ENCODE data around the gene STAB1. TPM values are rescaled to one million over a fixed set of nuclear protein-coding genes. Genes with fewer than 3 reads are reported as not detected.
"Not testable (repeated sequence)": the region's sequence is repeated elsewhere in the genome, so short reads cannot be mapped to it uniquely, and the experiment has no call there.

STAB1 gene
- total RNA-seq, 1 donor from 2014 or later = 67.3 TPM

GRCh38 chr3:52523386-52524257 lies 28.5 kb downstream of the STAB1 start:
- Histone ChIP-seq H3K27ac (ENCODE audit: low read depth, low read length) (no peak overlapping the region), H3K4me3 (ENCODE audit: low read length in 3 of 3) (no peak overlapping the region), H3K9ac (ENCODE audit: low read depth in 1 of 3, low read length in 3 of 3) (no peak overlapping the region), H3K27me3 (ENCODE audit: control insufficient read depth in 3 of 3, insufficient read depth in 3 of 3, low read length in 3 of 3) (no peaks in the 10 kb centered on the region), H3K36me3 (ENCODE audit: control insufficient read depth in 3 of 3, insufficient read depth in 3 of 3, low read length in 3 of 3) (peaks cover 9 to 11% (median 9%) of the 10 kb centered on the region in 3 donors), H3K9me3 (ENCODE audit: control insufficient read depth in 3 of 3, low read length in 3 of 3) (no peaks in the 10 kb centered on the region), H3K4me1 (ENCODE audit: control insufficient read depth in 3 of 3, insufficient read depth in 3 of 3, low read length in 3 of 3) (peaks cover 13 to 33% (median 24%) of the 10 kb centered on the region in 3 donors)

DNA sequence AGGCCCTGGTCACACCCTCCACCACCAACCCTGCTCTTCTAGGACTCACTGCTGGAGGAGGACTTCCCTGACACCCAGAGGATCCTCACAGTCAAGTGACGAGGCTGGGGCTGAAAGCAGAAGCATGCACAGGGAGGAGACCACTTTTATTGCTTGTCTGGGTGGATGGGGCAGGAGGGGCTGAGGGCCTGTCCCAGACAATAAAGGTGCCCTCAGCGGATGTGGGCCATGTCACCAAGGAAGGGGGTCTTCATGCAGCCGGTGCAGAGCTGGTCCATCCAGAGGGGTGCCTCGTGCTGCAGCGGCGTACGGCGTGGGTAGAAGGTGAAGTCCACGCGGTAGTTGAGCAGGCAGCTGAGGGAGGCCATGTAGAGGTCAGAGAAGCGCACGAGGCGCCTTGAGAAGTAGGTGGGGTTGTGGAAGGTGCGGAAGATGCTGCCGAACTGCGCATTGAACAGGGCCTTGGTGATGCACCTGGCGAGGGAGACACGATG lies 29.2 kb downstream of the STAB1 start:
- Histone ChIP-seq H3K9me3 (ENCODE audit: control insufficient read depth in 3 of 3, low read length in 3 of 3) (no peaks in the 10 kb centered on the region), H3K9ac (ENCODE audit: low read depth in 1 of 3, low read length in 3 of 3) (peak overlapping the region in 1 of 3 donors; percentile 33), H3K4me1 (ENCODE audit: control insufficient read depth in 3 of 3, insufficient read depth in 3 of 3, low read length in 3 of 3) (peaks cover 13 to 40% (median 28%) of the 10 kb centered on the region in 3 donors), H3K27me3 (ENCODE audit: control insufficient read depth in 3 of 3, insufficient read depth in 3 of 3, low read length in 3 of 3) (no peaks in the 10 kb centered on the region), H3K36me3 (ENCODE audit: control insufficient read depth in 3 of 3, insufficient read depth in 3 of 3, low read length in 3 of 3) (peaks cover 9 to 11% (median 9%) of the 10 kb centered on the region in 3 donors), H3K27ac (ENCODE audit: low read depth, low read length) (no peak overlapping the region), H3K4me3 (ENCODE audit: low read length in 3 of 3) (no peak overlapping the region)

GRCh38 chr3:52524752-52525679 lies 29.9 kb downstream of the STAB1 start:
- peak overlapping the region; percentile 66 for H3K27ac ChIP-seq (ENCODE audit: low read depth, low read length)

DNA sequence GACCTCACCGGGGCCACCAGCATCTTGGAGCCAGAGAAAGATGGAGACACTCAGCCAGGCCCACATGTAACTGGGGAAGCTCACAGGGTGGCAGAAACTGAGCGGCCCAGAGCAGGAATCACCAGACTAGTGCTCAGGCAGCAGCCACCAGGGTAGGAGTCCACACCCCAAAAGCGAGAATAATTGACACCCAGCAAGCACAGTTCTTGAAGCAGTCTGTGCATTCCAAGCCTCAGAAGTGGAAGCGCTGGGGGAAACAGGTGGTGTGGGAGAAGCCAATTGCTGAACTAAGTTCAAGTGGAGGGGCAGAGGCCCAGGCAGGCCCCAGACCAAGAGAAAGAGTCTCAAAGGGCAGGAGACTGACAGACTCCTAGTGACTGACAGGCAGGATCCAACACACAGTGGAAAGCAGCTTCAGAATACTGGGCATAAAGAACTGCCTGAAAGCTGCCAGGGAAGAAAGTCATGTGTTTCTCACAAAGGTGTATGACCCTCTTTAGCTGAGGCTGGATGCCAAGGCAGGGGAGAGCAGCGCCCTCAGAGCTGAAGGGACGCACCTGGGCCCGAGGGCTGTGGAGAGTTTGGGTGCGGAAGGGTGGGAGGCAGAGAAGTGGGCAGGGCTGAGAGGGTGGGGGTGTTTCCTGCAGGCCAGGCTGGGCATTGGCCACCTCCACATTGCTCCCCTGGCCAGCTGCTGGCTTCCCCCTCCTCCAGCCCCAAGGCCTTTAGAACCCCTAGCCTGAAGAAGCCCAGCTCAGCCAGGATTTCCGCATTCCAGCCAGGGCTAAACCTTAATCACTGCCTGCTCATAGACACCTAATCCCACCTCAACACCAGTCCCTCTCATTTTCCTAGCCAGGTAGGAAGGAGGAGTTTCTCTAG lies 30.8 kb downstream of the STAB1 start:
- Histone ChIP-seq H3K27ac (ENCODE audit: low read depth, low read length) (peak overlapping the region; percentile 66), H3K4me1 (ENCODE audit: control insufficient read depth in 3 of 3, insufficient read depth in 3 of 3, low read length in 3 of 3) (peaks cover 27 to 56% (median 43%) of the 10 kb centered on the region in 3 donors), H3K9me3 (ENCODE audit: control insufficient read depth in 3 of 3, low read length in 3 of 3) (no peaks in the 10 kb centered on the region), H3K9ac (ENCODE audit: low read depth in 1 of 3, low read length in 3 of 3) (peak overlapping the region in 1 of 3 donors; percentile 68), H3K27me3 (ENCODE audit: control insufficient read depth in 3 of 3, insufficient read depth in 3 of 3, low read length in 3 of 3) (no peaks in the 10 kb centered on the region), H3K4me3 (ENCODE audit: low read length in 3 of 3) (no peak overlapping the region), H3K36me3 (ENCODE audit: control insufficient read depth in 3 of 3, insufficient read depth in 3 of 3, low read length in 3 of 3) (peaks cover 9 to 11% (median 9%) of the 10 kb centered on the region in 3 donors)

More at GRCh38 chr3:52524752-52525679, 29.9 kb downstream of the STAB1 start:
- Histone ChIP-seq H3K36me3 (ENCODE audit: control insufficient read depth in 3 of 3, insufficient read depth in 3 of 3, low read length in 3 of 3) (peaks cover 9 to 11% (median 9%) of the 10 kb centered on the region in 3 donors), H3K4me3 (ENCODE audit: low read length in 3 of 3) (no peak overlapping the region), H3K4me1 (ENCODE audit: control insufficient read depth in 3 of 3, insufficient read depth in 3 of 3, low read length in 3 of 3) (peaks cover 19 to 47% (median 35%) of the 10 kb centered on the region in 3 donors), H3K9ac (ENCODE audit: low read depth in 1 of 3, low read length in 3 of 3) (peak overlapping the region in 1 of 3 donors; percentile 68), H3K27me3 (ENCODE audit: control insufficient read depth in 3 of 3, insufficient read depth in 3 of 3, low read length in 3 of 3) (no peaks in the 10 kb centered on the region), H3K9me3 (ENCODE audit: control insufficient read depth in 3 of 3, low read length in 3 of 3) (no peaks in the 10 kb centered on the region)

- not testable (repeated sequence) for H3K36me3 ChIP-seq (ENCODE audit: control insufficient read depth in 3 of 3, insufficient read depth in 3 of 3, low read length in 3 of 3); H3K27me3 ChIP-seq (ENCODE audit: control insufficient read depth in 3 of 3, insufficient read depth in 3 of 3, low read length in 3 of 3); H3K9me3 ChIP-seq (ENCODE audit: control insufficient read depth in 3 of 3, low read length in 3 of 3); H3K9ac ChIP-seq (ENCODE audit: low read depth in 1 of 3, low read length in 3 of 3); H3K4me3 ChIP-seq (ENCODE audit: low read length in 3 of 3); H3K27ac ChIP-seq (ENCODE audit: low read depth, low read length)
- peaks cover 32 to 63% (median 49%) of the 10 kb centered on the region in 3 donors for H3K4me1 ChIP-seq (ENCODE audit: control insufficient read depth in 3 of 3, insufficient read depth in 3 of 3, low read length in 3 of 3)
Measured at GRCh38 chr3:52526671-52527038, 31.5 kb downstream of the STAB1 start.

DNA sequence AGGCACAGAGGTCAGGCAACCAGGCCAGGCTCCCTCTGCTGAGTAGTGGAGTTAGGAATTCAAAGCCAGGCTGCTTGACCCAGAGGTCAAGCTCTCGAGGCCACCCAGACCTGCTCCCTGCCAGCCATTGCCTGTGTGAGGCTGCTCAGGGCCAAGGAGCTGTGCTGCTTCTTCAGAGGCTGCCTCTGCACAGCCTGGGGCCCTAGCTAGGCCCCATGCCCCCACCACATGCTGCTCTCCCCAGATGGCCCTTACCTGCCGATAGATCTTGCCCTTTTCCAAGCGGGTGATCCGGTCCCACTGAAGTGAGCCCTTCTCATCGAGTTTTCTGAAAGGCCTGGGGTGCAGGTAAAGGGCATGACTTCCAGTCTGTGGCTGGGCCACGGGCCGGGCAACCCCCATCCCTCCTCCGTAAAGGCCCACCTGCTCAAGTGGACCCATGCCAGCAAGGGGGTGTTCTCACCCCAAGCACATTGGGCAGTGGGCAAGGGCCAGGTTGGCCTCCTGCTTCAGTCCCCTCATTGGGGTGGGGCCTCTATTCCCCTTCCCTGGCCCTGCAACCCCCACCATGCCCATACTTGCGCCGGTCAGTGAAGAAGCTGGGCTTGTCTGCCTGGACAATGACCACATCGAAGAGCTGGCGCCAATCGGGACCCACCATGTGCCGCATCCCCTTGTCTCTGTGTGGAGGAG lies 32.0 kb downstream of the STAB1 start:
- Histone ChIP-seq H3K4me1 (ENCODE audit: control insufficient read depth in 3 of 3, insufficient read depth in 3 of 3, low read length in 3 of 3) (peaks cover 34 to 69% (median 54%) of the 10 kb centered on the region in 3 donors), H3K36me3 (ENCODE audit: control insufficient read depth in 3 of 3, insufficient read depth in 3 of 3, low read length in 3 of 3) (peaks cover 7 to 9% (median 9%) of the 10 kb centered on the region in 3 donors), H3K9ac (ENCODE audit: low read depth in 1 of 3, low read length in 3 of 3) (no peak overlapping the region)

DNA sequence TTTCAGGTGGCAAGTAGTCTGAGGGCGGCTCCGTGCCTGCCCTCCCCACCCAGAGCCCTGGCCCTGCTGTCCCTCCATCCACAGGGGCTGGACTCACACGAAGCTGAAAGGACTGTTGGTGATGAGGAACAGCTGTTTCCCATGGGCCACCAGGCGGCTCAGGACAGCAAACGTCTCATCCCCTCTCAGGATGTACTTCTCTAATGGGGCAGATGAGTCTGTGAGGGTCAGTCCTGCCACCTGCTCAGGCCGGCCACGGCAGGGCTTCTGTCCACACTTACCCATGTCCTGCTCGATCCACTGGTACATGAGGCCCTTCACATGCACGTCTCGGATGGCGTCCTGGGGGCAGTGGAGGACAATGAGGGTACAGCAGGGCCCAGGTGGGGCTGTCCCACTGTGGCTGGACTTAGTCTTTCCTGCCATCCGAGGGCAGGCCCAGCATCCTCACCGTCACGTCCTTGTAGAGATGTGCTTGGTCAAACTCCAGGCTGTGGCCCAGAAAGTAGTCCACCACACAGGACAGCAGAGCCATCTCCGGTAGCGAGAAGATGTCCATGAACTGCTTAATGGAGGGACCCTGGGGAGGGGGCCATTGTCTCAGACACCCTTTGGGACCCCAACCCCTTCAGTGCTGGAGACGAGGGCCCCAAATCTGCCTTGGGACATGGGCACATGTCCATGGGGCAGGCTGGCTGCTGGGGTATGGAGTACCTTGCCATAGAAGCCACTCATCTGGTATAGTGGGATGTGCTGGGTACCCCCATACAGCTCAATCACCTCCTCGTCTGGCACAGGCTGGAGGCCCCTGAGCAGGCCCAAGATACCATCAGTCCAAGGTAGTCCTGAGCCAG lies 32.8 kb downstream of the STAB1 start:
- H3K9me3 ChIP-seq (ENCODE audit: control insufficient read depth in 3 of 3, low read length in 3 of 3) = no peaks in the 10 kb centered on the region
- H3K4me3 ChIP-seq (ENCODE audit: low read length in 3 of 3) = no peak overlapping the region
- H3K4me1 ChIP-seq (ENCODE audit: control insufficient read depth in 3 of 3, insufficient read depth in 3 of 3, low read length in 3 of 3) = peaks cover 40 to 75% (median 62%) of the 10 kb centered on the region in 3 donors
- no peak overlapping the region for H3K27ac ChIP-seq (ENCODE audit: low read depth, low read length)
- no peaks in the 10 kb centered on the region for H3K27me3 ChIP-seq (ENCODE audit: control insufficient read depth in 3 of 3, insufficient read depth in 3 of 3, low read length in 3 of 3)
- H3K36me3 ChIP-seq (ENCODE audit: control insufficient read depth in 3 of 3, insufficient read depth in 3 of 3, low read length in 3 of 3) = peaks cover 7 to 9% (median 9%) of the 10 kb centered on the region in 3 donors
- no peak overlapping the region for H3K9ac ChIP-seq (ENCODE audit: low read depth in 1 of 3, low read length in 3 of 3)

More for the DNA sequence above, 32.0 kb downstream of the STAB1 start:
- Histone ChIP-seq H3K27me3 (ENCODE audit: control insufficient read depth in 3 of 3, insufficient read depth in 3 of 3, low read length in 3 of 3) (no peaks in the 10 kb centered on the region), H3K4me3 (ENCODE audit: low read length in 3 of 3) (no peak overlapping the region), H3K9me3 (ENCODE audit: control insufficient read depth in 3 of 3, low read length in 3 of 3) (no peaks in the 10 kb centered on the region), H3K27ac (ENCODE audit: low read depth, low read length) (no peak overlapping the region)

DNA sequence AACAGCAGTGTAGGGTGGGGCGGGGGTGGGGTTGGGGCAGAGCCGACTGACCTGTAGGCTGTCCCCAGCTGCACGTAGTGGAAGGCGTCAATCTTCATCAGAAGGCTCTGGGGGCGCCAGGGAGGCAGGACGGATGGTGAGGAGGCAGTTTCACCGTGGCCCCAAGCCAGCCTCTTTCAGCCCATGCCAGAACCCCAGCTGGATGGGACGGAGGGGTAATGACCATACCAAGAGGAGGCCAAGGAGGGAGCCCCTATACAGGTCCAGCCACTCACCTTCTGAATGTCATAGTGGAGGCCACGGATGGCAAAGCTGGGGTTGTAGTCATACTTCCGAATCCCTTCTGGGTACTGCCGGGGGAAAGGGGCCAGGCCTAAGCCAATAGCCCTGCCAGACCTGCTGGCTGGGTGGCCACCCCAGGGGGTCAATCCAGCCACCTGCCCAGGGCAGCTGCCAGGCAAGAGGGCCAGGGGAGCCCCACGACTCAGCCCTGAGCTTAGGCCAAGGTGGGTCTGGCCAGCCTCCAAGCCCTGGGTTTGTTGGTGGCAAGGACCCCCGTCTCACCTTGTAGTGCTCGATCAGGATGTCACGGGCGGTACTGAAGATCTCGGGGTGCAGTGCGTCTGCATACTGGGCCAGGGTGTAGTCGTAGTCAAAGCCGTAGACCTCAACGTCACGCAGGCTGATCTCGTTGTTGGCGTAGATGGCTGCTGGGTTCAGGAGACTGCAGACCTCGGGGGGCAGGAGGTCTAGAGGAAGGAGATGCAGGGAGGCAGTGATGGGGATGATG lies 33.6 kb downstream of the STAB1 start:
- Histone ChIP-seq H3K9ac (ENCODE audit: low read depth in 1 of 3, low read length in 3 of 3) (no peak overlapping the region), H3K4me1 (ENCODE audit: control insufficient read depth in 3 of 3, insufficient read depth in 3 of 3, low read length in 3 of 3) (peaks cover 40 to 76% (median 62%) of the 10 kb centered on the region in 3 donors), H3K36me3 (ENCODE audit: control insufficient read depth in 3 of 3, insufficient read depth in 3 of 3, low read length in 3 of 3) (peaks cover 7 to 9% (median 9%) of the 10 kb centered on the region in 3 donors)

More for the DNA sequence above, 33.6 kb downstream of the STAB1 start:
- no peak overlapping the region for H3K27ac ChIP-seq (ENCODE audit: low read depth, low read length)
- H3K27me3 ChIP-seq (ENCODE audit: control insufficient read depth in 3 of 3, insufficient read depth in 3 of 3, low read length in 3 of 3) = no peaks in the 10 kb centered on the region
- H3K4me3 ChIP-seq (ENCODE audit: low read length in 3 of 3) = no peak overlapping the region
- H3K9me3 ChIP-seq (ENCODE audit: control insufficient read depth in 3 of 3, low read length in 3 of 3) = no peaks in the 10 kb centered on the region

All from skeletal muscle tissue (tissue), 4 donors.